GM12878 (cell line): Measurements from ENCODE around the gene FETUB. TPM values are rescaled to one million over a fixed set of nuclear protein-coding genes. Genes with fewer than 3 reads are reported as not detected.

Source experiments
- ATAC-seq: fragments of 200-7000 bp; cut with Tn5 transposase; 3 replicates; pipeline ENCODE4 v1.9.1; 2020; ENCODE audit warnings: mild to moderate bottlenecking, moderate library complexity
- BruUV-seq: library from RNA; stranded (reverse); fragments of 400-500 nt; replicated peaks from 2 replicates; lab custom pipeline; 2021; lab: Mats Ljungman, UMichigan
- CTCF ChIA-PET: fragments of 300-600 bp; sonication (Branson Sonifier 250); formaldehyde crosslinking; extraction: SDS; loops from one replicate; lab custom pipeline; 2021; ENCODE audit warnings: inconsistent platforms; lab: Yijun Ruan, JAX
- POLR2A ChIA-PET: fragments of 350-600 bp; formaldehyde crosslinking; extraction: SDS; loops from one replicate; lab custom pipeline; 2021; ENCODE audit warnings: inconsistent platforms; lab: Charles Lee
- RAD21 ChIA-PET: fragments of 300-600 bp; sonication (Branson Sonifier 250); formaldehyde crosslinking; loops from one replicate; lab custom pipeline; 2023; ENCODE audit warnings: antibody characterized with exemption; ENCODE audit not compliant: unreplicated experiment; lab: Charles Lee
- SMC1A ChIA-PET: fragments of 300-600 bp; sonication (Branson Sonifier 250); formaldehyde crosslinking; loops from one replicate; lab custom pipeline; 2023; ENCODE audit not compliant: unreplicated experiment, uncharacterized antibody; lab: Charles Lee
- DNase-seq: peaks from one replicate; pipeline ENCODE4 v3.0.0-alpha.2; 2011; ENCODE audit warnings: low read depth, low spot score
- FAIRE-seq: peaks from 3 replicates; lab custom pipeline; 2011; peaks lifted over from hg19 to GRCh38; lab: Jason Lieb, UNC
- H2AFZ ChIP-seq: 2 replicates; pipeline ENCODE4 v1.6.0; 2011; ENCODE audit warnings: low read depth, low read length, control low read depth; ENCODE audit not compliant: control insufficient read depth
- H3K27ac ChIP-seq: 2 replicates; pipeline ENCODE4 v1.5.1; 2011; ENCODE audit warnings: control low read depth; ENCODE audit not compliant: control insufficient read depth, insufficient read depth
- H3K27me3 ChIP-seq, 2 experiments: replicated peaks in 1 of 2; 2 replicates each; pipeline versions ENCODE4 v1.6.0 to v1.6.1; 2011; ENCODE audit warnings: low read length in 1 of 2; ENCODE audit not compliant: control insufficient read depth in 2 of 2, insufficient read depth in 2 of 2
- H3K36me3 ChIP-seq, 2 experiments: 2 replicates each; pipeline ENCODE4 v1.5.1; 2011; ENCODE audit warnings: low read length in 1 of 2; ENCODE audit not compliant: control insufficient read depth in 2 of 2, insufficient read depth in 2 of 2
- H3K4me1 ChIP-seq: 2 replicates; pipeline ENCODE4 v1.6.1; 2011; ENCODE audit warnings: mild to moderate bottlenecking, low read length, moderate library complexity, mixed read lengths; ENCODE audit not compliant: control insufficient read depth, insufficient read depth
- H3K4me2 ChIP-seq: 2 replicates; pipeline ENCODE4 v1.6.0; 2011; ENCODE audit warnings: control low read depth; ENCODE audit not compliant: control insufficient read depth, insufficient read depth
- H3K4me3 ChIP-seq: fragments of 200-600 bp; sonication (generic); 2 replicates; pipeline ENCODE4 v1.5.1; 2016
- H3K79me2 ChIP-seq: 2 replicates; pipeline ENCODE4 v1.6.0; 2011; ENCODE audit warnings: low read length; ENCODE audit not compliant: control insufficient read depth, insufficient read depth
- H3K9ac ChIP-seq: 2 replicates; pipeline ENCODE4 v1.8.0; 2011; ENCODE audit warnings: low read length, control low read depth, mixed read lengths; ENCODE audit not compliant: control insufficient read depth, insufficient read depth
- H3K9me3 ChIP-seq: replicated peaks from 3 replicates; pipeline ENCODE4 v1.5.1; 2011; ENCODE audit warnings: mild to moderate bottlenecking, low read length; ENCODE audit not compliant: control insufficient read depth, insufficient read depth
- H4K20me1 ChIP-seq: 2 replicates; pipeline ENCODE4 v1.6.0; 2011; ENCODE audit not compliant: control insufficient read depth, insufficient read depth
- CHD2 ChIP-seq: IDR thresholded peaks from 2 replicates; pipeline ENCODE4 v1.6.1; 2011; ENCODE audit warnings: low read depth, low read length, improper control_type of control experiment, borderline replicate concordance
- EED ChIP-seq: sonication (generic); IDR thresholded peaks from 2 replicates; pipeline ENCODE4 v1.6.1; 2016; ENCODE audit warnings: antibody characterized with exemption, low read depth
- FOXK2 ChIP-seq: fragments of 450-650 bp; IDR thresholded peaks from 2 replicates; pipeline ENCODE4 v1.6.1; 2017; ENCODE audit warnings: mild to moderate bottlenecking, moderate library complexity
- NBN ChIP-seq: fragments of 450-650 bp; IDR thresholded peaks from 2 replicates; pipeline ENCODE4 v1.6.1; 2016
- PAX5 ChIP-seq: IDR thresholded peaks from 2 replicates; pipeline ENCODE4 v1.6.1; 2011; ENCODE audit warnings: low read depth, low read length, borderline replicate concordance
- RAD51 ChIP-seq: fragments of 450-650 bp; IDR thresholded peaks from 2 replicates; pipeline ENCODE4 v1.6.1; 2016; ENCODE audit warnings: moderate library complexity, mild to moderate bottlenecking, inconsistent platforms
- RELB ChIP-seq: fragments of 450-650 bp; IDR thresholded peaks from 2 replicates; pipeline ENCODE4 v1.6.1; 2017; ENCODE audit warnings: low read depth, mild to moderate bottlenecking, moderate library complexity
- REST ChIP-seq: IDR thresholded peaks from 2 replicates; pipeline ENCODE4 v1.6.1; 2012; ENCODE audit warnings: mild to moderate bottlenecking, low read depth, low read length
- ZNF24 ChIP-seq: fragments of 450-650 bp; IDR thresholded peaks from 2 replicates; pipeline ENCODE4 v1.6.1; 2017; ENCODE audit warnings: antibody characterized with exemption, mild to moderate bottlenecking
- WGBS: methylation state at CpG from one replicate; pipeline ENCODE4 v1.1.6; 2016; ENCODE audit warnings: low lambda C conversion rate; ENCODE audit not compliant: insufficient replicate concordance, insufficient coverage; ENCODE audit errors: missing lambda C conversion rate; 5-methylcytosine and 5-hydroxymethylcytosine counted together
- in situ Hi-C: fragments of 300-500 bp; cut with MboI; formaldehyde crosslinking; loops from 9 replicates; pipeline ENCODE4 v1.14.3; 2018; ENCODE audit warnings: mixed read lengths
- intact Hi-C: fragments of 100-400 bp; cut with micrococcal nuclease; formaldehyde crosslinking; loops from one replicate; pipeline ENCODE4 v1.14.2; 2022; ENCODE audit not compliant: unreplicated experiment
- polyA plus RNA-seq, 11 experiments: library from polyadenylated mRNA; depleted of rRNA in 4 of 11; unstranded in 6 of 11; stranded (reverse) in 5 of 11; fragments of >200 nt; fragmentation: Nextera tagmentation in 4 of 11; fragmentation: Illumina TruSeq in 1 of 11; extraction: Ambion mirVana in 4 of 11; extraction: Trizol in 1 of 11; gene quantifications; 1 replicate in 1 of 11; 2 replicates in 10 of 11; pipeline versions ENCODE4 v1.2.1 to v1.2.3, GENCODE V29; 2011 to 2016; ENCODE audit warnings: inconsistent platforms in 2 of 11, missing spikeins in 2 of 11, low read depth in 1 of 11
- total RNA-seq, 4 experiments: library from RNA; depleted of rRNA in 3 of 4; stranded (reverse); fragments of >200 nt in 3 of 4; fragmentation: Illumina TruSeq in 1 of 4; extraction: Trizol in 1 of 4; gene quantifications; 2 replicates each; pipeline versions ENCODE4 v1.2.1 to v1.2.3, GENCODE V29; 2013 to 2021
- TF ChIP-seq, protein P1 (sequence below): IDR thresholded peaks from 2 replicates; pipeline ENCODE4 v1.6.1; 2011; ENCODE audit warnings: borderline replicate concordance, low read depth, mild to moderate bottlenecking, moderate library complexity, low read length; ENCODE audit not compliant: insufficient read depth, poor library complexity, severe bottlenecking
- TF ChIP-seq, protein P2 (sequence below): IDR thresholded peaks from 2 replicates; pipeline ENCODE4 v1.6.1; 2011; ENCODE audit warnings: low read depth, mild to moderate bottlenecking, low read length, moderate library complexity, borderline replicate concordance; ENCODE audit errors: extremely low read depth
- TF ChIP-seq, protein P3 (sequence below): fragments of 450-650 bp; IDR thresholded peaks from 2 replicates; pipeline ENCODE4 v1.6.1; 2018; ENCODE audit warnings: mild to moderate bottlenecking, low read depth, moderate library complexity; ENCODE audit not compliant: partially characterized antibody

The FETUB gene
- total and polyA plus RNA-seq, 10 of the 15 experiments (the other 5 are each of a cell fraction or from before 2014, with no cell fraction given) = not detected

DNA sequence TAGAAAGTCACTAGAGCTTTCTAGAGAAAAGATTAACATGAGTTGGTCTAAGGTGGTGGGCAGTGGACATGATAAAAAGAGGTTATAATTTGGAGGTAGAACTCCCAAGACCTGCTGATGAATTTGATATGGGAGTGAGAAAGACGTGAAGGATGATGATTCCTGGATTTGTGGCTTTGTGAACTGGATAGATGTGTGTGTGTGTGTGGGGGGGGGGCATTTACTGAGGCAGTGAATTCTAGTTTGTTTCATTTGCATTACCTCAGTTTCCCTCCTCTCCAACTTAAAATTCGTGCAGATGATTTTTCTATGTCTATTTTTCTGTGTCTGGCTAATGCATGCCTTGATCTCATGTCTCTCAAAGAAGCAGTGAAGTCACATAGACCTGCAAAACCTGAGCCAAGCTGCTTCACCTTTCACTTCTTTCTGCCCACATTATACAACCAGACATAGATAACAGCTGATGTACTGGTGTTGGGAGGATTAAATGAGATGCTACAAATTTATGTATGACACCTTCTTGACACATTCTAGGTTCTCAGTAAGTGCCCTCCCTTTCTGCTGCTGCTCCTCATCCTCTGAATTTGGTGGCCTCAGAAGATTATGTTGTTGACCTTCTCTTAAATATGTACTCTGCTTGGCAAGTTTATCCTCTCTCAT lies 17.4 kb upstream of the FETUB start:
- BruUV-seq = no TSS peak
- intact Hi-C loops = no loop called here
- Histone ChIP-seq H2AFZ (no peak overlapping the region), H3K9ac (no peak overlapping the region), H3K27ac (no peak overlapping the region), H3K27me3 (no peaks in the 10 kb centered on the region; a peak in 3 of 4 replicates), H3K9me3 (no peaks in the 10 kb centered on the region), H3K79me2 (no peaks in the 10 kb centered on the region), H4K20me1 (no peaks in the 10 kb centered on the region), H3K4me3 (no peak overlapping the region), H3K36me3 (no peaks in the 10 kb centered on the region), H3K4me1 (no peaks in the 10 kb centered on the region), H3K4me2 (no peak overlapping the region)
- SMC1A ChIA-PET = interaction anchor here (2.0 kb wide), 1 partner anchor 82 kb away, joined by 8 read pairs; no protein-coding TSS in a partner anchor
- WGBS = 6% methylated on average over 2 of the region's 2 CpGs
- RAD21 ChIA-PET = no interaction called here
- DNase-seq = no peak
- peak; percentile 52 for FAIRE-seq
- CTCF ChIA-PET = interaction anchor here (0.7 kb wide), 2 partner anchors 21 to 23 kb away, joined by 3 to 4 read pairs; no protein-coding TSS in a partner anchor
- ATAC-seq = no peak
- POLR2A ChIA-PET = no interaction called here
- in situ Hi-C loops = no loop called here
- TF ChIP-seq ZNF24 = no peak
- TF ChIP-seq, protein P1, sequence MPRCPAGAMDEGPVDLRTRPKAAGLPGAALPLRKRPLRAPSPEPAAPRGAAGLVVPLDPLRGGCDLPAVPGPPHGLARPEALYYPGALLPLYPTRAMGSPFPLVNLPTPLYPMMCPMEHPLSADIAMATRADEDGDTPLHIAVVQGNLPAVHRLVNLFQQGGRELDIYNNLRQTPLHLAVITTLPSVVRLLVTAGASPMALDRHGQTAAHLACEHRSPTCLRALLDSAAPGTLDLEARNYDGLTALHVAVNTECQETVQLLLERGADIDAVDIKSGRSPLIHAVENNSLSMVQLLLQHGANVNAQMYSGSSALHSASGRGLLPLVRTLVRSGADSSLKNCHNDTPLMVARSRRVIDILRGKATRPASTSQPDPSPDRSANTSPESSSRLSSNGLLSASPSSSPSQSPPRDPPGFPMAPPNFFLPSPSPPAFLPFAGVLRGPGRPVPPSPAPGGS = no peak
- TF ChIP-seq, protein P2, sequence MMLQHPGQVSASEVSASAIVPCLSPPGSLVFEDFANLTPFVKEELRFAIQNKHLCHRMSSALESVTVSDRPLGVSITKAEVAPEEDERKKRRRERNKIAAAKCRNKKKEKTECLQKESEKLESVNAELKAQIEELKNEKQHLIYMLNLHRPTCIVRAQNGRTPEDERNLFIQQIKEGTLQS = no peak
- TF ChIP-seq, protein P3, sequence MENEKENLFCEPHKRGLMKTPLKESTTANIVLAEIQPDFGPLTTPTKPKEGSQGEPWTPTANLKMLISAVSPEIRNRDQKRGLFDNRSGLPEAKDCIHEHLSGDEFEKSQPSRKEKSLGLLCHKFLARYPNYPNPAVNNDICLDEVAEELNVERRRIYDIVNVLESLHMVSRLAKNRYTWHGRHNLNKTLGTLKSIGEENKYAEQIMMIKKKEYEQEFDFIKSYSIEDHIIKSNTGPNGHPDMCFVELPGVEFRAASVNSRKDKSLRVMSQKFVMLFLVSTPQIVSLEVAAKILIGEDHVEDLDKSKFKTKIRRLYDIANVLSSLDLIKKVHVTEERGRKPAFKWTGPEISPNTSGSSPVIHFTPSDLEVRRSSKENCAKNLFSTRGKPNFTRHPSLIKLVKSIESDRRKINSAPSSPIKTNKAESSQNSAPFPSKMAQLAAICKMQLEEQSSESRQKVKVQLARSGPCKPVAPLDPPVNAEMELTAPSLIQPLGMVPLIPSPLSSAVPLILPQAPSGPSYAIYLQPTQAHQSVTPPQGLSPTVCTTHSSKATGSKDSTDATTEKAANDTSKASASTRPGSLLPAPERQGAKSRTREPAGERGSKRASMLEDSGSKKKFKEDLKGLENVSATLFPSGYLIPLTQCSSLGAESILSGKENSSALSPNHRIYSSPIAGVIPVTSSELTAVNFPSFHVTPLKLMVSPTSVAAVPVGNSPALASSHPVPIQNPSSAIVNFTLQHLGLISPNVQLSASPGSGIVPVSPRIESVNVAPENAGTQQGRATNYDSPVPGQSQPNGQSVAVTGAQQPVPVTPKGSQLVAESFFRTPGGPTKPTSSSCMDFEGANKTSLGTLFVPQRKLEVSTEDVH = no peak
- TF ChIP-seq EED = no peak
- TF ChIP-seq FOXK2 = no peak
- TF ChIP-seq NBN = no peak
- no peak for TF ChIP-seq RELB
- TF ChIP-seq RAD51 = no peak
- TF ChIP-seq REST = no peak
- no peak for TF ChIP-seq PAX5
- TF ChIP-seq CHD2 = no peak
